Activated naive CD8-positive, alpha-beta T cell treated with anti-CD3 and anti-CD28 coated beads for 36 hours (primary cell): ENCODE results near the gene SH2D6. TPM values are rescaled to one million over a fixed set of nuclear protein-coding genes. Genes with fewer than 3 reads are reported as not detected.
A peak's percentile ranks its signal among the peaks of the same experiment; 100 is the strongest.
"Not testable (repeated sequence)": the region's sequence is repeated elsewhere in the genome, so short reads cannot be mapped to it uniquely, and the experiment has no call there.

Experiments used
- DNase-seq: peaks from one replicate; pipeline ENCODE4 v3.0.0; 2021
- H3K27ac Mint-ChIP-seq: one replicate; pipeline ENCODE4 v1.8.0; 2022; ENCODE audit warnings: mild to moderate bottlenecking, moderate library complexity, mixed read lengths
- H3K27me3 Mint-ChIP-seq: one replicate; pipeline ENCODE4 v1.8.0; 2022; ENCODE audit warnings: mild to moderate bottlenecking, mixed read lengths
- H3K36me3 Mint-ChIP-seq: one replicate; pipeline ENCODE4 v1.8.0; 2021; ENCODE audit warnings: mild to moderate bottlenecking, mixed read lengths
- H3K4me1 Mint-ChIP-seq: one replicate; pipeline ENCODE4 v1.8.0; 2021; ENCODE audit warnings: mixed read lengths
- H3K4me3 Mint-ChIP-seq: one replicate; pipeline ENCODE4 v1.8.0; 2022; ENCODE audit warnings: mild to moderate bottlenecking, moderate library complexity, mixed read lengths
- H3K9me3 Mint-ChIP-seq: one replicate; pipeline ENCODE4 v1.8.0; 2022; ENCODE audit warnings: mixed read lengths
- total RNA-seq, 2 experiments: library from RNA; stranded (reverse); gene quantifications; one replicate each; pipeline ENCODE4 v1.2.3, GENCODE V29; 2021

SH2D6 gene
- total RNA-seq, 2 experiments from 2014 or later: 0.74 to 1.2 TPM

DNA sequence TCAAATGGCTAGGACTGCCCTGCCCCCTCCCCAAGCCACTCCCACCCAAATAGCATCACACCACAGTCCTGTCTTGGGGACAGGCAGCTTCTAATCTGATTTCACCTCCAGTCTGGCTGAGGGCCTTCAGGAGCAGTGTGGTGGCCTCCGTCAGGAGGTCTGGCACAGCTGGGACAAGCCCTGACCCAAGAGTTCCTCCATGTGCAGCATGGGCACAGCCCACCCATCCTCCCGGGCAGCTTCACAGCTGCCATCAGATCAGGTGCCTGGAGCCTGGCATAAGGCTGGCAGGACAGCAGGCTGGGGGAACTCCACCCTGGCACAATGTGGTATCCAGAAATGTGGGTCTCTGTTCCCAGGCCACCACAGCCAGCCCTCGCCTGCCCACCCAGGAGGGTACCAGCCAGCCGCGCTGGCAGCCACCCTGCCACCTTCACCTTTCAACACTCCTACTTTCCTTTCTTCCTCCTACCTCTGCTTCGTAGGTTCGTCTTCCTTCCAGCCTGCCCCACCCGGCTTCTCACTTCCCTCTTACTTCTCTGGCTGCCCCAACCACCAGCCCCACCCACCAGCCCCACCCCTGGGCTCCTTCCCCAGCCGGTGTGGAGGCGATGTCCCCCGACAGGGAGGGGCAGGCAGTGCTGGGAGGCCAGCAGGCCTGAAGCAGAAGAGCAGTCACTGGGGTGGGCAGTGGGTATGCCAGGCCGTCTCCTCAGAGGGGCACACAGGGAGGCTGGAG, 8.5 kb upstream of the SH2D6 start, which contains the start of gene CAPG:
CAPG (minus strand) TSS at position 522 of the 739 bp plus-strand sequence. CDS start 8,221 bp downstream, outside the sequence.
- Mint-ChIP-seq H3K27ac (peak within 1 kb of the TSS; percentile 69), H3K4me1 (peaks cover 61% of the 10 kb centered on the region), H3K27me3 (peaks cover 3% of the 10 kb centered on the region), H3K4me3 (peak within 1 kb of the TSS; percentile 71), H3K36me3 (no peaks in the 10 kb centered on the region), H3K9me3 (peaks cover 4% of the 10 kb centered on the region)
- DNase-seq: peak; percentile 47

DNA sequence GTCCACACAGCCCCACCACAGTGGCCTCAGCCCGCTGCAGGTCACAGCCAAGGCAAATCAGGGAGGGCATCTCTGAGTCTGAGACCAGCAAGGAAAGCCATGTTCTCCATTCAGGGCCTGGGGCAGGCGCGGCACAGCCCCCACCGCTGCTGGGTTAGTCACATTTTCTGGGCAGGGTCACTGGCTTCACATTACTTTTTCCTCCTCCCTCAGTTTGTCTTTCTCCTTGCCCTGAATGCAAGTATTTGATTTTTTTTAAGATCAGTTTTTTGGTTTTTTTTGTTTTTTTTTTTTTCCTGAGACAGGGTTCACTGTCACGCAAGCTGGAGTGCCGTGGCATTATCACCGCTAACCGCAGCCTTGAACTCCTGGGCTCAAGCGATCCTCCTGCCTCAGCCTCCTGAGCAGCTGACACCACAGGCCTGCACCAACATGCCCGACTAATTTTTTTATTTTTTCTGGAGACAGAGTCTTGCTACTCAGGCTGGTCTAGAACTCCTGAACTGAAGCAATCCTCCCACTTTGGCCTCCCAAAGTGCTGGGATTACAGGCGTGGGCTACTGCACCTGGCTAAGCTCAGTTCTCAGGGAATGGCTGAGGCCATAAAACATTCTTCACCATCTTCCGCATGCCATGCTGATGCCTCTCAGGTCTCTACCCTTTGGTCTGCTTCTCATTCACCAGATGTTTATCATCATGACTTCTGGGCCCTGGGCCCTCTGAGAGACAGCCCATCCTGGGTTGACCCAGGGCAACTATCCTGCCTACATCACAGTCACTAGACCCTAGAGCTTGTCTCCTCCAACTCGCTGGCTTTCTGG, 7.7 kb upstream of the SH2D6 start:
- H3K36me3 Mint-ChIP-seq: no peaks in the 10 kb centered on the region
- DNase-seq: no peak
- no peak overlapping the region for H3K4me3 Mint-ChIP-seq
- H3K27ac Mint-ChIP-seq: no peak overlapping the region
- H3K4me1 Mint-ChIP-seq: peaks cover 57% of the 10 kb centered on the region
- no peaks in the 10 kb centered on the region for H3K9me3 Mint-ChIP-seq
- peaks cover 3% of the 10 kb centered on the region for H3K27me3 Mint-ChIP-seq

DNA sequence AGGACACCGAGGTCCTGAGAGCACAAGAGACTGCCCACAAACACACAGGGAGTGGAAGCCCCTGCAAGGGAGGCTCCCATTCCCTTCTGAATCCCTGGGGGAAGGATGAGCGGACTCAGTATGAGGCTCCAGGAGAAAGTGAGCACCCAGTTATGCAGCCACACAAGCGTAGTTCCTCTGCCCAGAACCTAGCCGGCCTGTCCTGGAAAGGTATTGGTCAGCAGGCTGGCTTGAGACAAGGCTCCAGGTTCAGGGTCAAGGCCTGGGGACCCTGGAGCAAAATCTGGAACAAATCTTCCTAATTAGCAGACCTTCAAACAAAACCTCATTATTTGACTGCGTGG, 7.1 kb upstream of the SH2D6 start:
- peaks cover 51% of the 10 kb centered on the region for H3K4me1 Mint-ChIP-seq
- DNase-seq: no peak
- no peak overlapping the region for H3K4me3 Mint-ChIP-seq
- H3K27ac Mint-ChIP-seq: no peak overlapping the region
- no peaks in the 10 kb centered on the region for H3K36me3 Mint-ChIP-seq
- H3K9me3 Mint-ChIP-seq: no peaks in the 10 kb centered on the region
- H3K27me3 Mint-ChIP-seq: peaks cover 3% of the 10 kb centered on the region

DNA sequence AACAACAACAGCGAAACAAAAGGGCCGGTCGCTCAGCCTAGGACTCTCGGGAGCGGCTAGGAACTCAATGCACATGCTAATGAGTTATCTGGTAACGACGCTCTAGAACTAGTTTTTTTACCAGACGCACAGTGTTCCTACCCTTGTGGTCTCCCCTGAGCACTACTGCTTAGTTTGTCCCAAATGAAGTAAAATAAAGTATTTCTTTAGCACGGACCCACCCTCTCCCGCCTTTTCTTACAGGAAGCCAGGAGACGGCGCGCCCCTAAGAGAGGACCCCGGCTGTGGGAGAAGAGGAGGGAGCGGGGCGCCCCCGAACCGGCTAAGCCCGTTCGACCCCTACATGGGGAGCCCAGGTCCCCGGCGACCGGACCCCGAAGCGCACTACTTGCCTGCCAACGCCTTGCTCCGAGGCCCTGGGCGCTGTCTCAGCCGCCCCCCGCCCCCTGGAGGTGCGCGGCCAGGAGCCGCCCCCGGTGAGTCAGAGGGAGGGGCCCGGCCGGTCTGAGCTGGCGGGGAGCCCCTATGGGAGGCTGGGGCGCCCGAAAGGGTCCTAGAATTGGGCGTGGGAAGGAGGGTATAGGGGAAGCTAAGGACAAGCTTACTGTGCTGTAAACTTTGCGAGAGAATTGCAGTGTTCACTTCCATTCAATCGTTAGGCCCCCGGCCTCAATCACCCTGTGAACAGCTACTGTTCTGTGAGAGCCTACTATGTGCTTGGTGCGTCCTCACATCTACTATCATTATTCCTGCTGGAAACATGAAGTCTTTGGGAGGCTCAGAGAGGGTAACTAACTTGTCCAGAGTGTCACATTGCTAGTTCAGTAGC, 4.7 kb upstream of the SH2D6 start:
- peaks cover 3% of the 10 kb centered on the region for H3K27me3 Mint-ChIP-seq
- peaks cover 41% of the 10 kb centered on the region for H3K4me1 Mint-ChIP-seq
- H3K9me3 Mint-ChIP-seq: no peaks in the 10 kb centered on the region
- peak overlapping the region; percentile 77 for H3K4me3 Mint-ChIP-seq
- DNase-seq: peak; percentile 78
- no peaks in the 10 kb centered on the region for H3K36me3 Mint-ChIP-seq
- no peak overlapping the region for H3K27ac Mint-ChIP-seq

DNA sequence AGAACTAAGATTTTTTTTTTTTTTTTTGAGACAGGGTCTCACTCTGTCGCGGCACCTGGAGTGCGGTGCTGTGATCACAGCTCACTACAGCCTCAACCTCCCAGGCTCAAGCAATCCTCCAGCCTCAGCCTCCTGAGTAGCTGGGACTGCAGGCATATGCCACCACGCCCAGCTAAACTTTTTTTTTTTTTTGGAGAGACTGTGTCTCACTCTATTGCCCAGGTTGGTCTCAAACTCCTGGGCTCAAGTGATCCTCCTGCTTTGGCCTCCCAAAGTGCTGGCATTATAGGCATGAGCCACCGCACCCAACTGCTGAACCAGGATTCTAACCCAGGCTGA, 4.1 kb upstream of the SH2D6 start:
- not testable (repeated sequence) for H3K36me3 Mint-ChIP-seq, H3K27ac Mint-ChIP-seq, H3K4me3 Mint-ChIP-seq, DNase-seq, H3K27me3 Mint-ChIP-seq, H3K9me3 Mint-ChIP-seq
- peaks cover 40% of the 10 kb centered on the region for H3K4me1 Mint-ChIP-seq

DNA sequence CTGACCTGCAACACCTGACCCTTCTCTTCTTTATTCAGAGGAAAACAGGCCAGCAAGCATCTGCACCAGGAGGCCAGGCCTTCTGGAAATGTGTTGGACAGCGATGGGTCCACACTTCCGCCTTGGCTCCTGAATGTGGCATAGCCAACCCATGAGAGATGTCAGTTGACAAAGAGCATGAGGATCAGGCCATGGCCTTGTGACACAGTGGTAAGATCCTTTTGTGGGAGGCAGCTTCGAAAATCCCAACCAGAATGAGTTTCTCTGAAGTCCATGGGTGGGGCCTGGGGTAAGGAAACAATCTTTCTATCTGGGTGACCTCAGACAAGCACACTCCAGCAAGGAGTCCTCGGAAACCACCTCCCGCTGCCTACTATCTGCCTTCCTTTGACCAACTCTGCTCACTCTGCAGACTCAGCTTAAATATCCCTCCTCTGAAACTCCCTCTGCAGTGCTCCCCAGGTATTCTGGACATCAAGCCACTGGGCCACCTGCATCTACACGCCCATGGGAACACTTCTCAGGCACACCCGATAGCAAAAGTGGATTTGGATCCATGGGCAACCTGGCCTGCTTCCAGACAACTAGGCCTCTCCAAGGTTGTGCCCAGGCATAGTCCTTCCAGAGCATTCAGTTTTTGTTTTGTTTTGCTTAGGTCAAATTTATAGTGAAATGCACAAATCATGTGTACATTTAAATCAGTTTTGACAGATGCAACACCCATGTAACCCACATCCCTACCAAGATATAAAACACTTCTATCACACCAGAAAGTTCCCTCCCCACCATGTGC, 3.6 kb upstream of the SH2D6 start:
- Mint-ChIP-seq H3K9me3 (no peaks in the 10 kb centered on the region), H3K36me3 (no peaks in the 10 kb centered on the region), H3K27ac (no peak overlapping the region), H3K4me1 (peaks cover 40% of the 10 kb centered on the region), H3K27me3 (peaks cover 3% of the 10 kb centered on the region), H3K4me3 (no peak overlapping the region)
- DNase-seq: no peak

DNA sequence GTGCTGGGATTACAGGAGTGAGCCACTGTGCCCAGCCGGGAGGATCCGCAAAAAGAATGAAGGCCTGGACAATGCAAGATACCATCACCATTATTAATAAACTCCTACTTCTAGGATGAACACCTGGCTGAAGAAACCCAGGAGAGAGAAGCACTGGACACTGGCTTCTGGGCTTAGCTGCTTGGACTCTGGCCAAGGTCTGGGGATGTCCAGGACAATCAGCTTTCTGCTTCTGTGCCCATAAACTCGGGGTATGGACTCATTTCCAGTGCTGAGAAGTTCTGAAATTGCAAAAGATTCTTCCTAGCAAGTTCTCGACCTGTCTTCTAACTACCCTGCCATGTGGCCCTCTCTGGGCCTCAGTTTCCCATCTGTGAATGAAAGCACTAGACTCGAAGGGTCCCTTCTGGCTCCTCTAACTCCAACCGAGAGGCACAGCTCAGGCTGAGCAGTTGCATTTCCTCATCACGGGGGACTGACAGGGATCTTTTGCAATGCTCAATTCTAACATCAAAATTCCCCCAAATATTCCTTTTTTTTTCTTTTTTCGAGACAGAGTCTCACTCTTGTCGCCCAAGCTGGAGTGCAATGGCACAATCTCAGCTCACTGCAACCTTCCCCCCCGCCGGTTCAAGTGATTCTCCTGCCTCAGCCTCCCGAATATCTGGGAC, 2.4 kb upstream of the SH2D6 start:
- Mint-ChIP-seq H3K9me3 (no peaks in the 10 kb centered on the region), H3K4me1 (peaks cover 42% of the 10 kb centered on the region), H3K36me3 (no peaks in the 10 kb centered on the region), H3K4me3 (no peak overlapping the region), H3K27me3 (peaks cover 3% of the 10 kb centered on the region), H3K27ac (no peak overlapping the region)
- no peak for DNase-seq

DNA sequence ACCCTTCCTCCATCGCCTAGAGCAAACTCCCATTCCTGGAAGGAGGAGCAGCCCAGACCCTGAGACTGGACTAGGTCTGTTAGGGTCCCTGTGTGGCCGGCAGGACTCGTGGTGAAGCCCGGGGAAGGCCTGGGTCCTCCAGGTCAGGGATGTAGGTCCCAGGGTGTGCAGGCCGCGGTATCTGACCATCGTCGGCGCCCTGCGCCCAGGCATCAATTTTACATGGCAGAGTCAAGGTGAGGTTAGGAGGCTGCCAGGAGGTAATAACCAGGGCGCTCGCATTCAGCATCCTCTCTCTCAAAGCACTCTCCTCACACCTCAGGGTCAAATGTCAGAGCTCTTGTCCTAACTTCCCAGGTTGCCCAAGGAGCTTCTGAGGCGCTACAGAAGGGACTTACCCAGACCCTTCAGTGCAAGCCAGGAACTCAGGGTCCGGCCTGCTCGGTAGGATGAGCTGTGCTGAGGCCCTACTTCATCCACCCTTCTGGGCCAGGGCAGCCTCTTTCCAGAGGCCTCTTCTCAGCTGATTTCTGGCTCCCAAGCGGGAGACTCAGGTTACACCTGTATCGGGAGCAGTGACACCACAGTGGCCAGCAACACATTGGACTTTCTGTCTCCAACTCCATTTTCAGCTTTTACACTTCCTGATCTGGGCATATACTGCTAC, 628 bp downstream of the SH2D6 start:
- H3K27ac Mint-ChIP-seq: peak overlapping the region; percentile 98
- no peaks in the 10 kb centered on the region for H3K36me3 Mint-ChIP-seq
- H3K4me1 Mint-ChIP-seq: peaks cover 32% of the 10 kb centered on the region
- no peak for DNase-seq
- no peaks in the 10 kb centered on the region for H3K27me3 Mint-ChIP-seq
- peak overlapping the region; percentile 92 for H3K4me3 Mint-ChIP-seq
- no peaks in the 10 kb centered on the region for H3K9me3 Mint-ChIP-seq

DNA sequence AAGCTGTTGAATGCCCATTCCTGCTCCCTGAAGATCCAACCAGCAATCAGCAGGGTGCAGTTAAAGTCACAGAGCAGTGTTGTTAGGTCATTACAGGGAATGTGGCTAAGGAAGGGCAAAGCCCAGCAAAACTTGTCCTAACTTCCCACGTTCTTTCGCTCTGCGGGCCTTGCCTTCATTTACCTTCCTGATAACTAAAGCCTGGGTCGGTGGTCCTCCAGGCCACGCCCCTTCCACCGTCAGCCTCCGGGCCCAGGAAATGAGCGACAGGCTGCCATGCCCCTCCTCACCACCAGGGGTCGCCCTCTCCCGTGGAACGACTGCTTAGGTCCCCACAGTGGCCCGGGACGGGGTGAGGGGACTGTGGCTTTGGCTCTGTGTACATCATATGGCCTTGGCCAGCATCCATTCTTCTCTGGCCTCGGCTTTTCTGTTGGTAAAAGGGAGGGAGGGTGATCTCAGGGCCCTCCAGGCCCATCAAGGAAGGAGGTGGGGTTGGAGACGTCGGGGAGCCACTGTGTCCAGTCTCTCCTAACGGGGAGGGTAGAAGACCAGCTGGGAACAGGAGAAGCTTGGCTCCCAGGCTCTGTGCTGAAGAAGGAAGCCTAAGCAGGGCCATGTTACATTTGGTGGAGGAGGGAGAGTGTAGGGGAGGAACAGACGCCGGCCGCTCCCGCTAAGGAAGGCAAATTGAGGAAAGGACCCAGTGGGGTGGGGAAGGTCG, 2.2 kb downstream of the SH2D6 start:
- Mint-ChIP-seq H3K4me3 (peak overlapping the region; percentile 49), H3K36me3 (no peaks in the 10 kb centered on the region), H3K27ac (peak overlapping the region; percentile 46), H3K4me1 (peaks cover 23% of the 10 kb centered on the region), H3K9me3 (no peaks in the 10 kb centered on the region), H3K27me3 (no peaks in the 10 kb centered on the region)
- peak; percentile 88 for DNase-seq

DNA sequence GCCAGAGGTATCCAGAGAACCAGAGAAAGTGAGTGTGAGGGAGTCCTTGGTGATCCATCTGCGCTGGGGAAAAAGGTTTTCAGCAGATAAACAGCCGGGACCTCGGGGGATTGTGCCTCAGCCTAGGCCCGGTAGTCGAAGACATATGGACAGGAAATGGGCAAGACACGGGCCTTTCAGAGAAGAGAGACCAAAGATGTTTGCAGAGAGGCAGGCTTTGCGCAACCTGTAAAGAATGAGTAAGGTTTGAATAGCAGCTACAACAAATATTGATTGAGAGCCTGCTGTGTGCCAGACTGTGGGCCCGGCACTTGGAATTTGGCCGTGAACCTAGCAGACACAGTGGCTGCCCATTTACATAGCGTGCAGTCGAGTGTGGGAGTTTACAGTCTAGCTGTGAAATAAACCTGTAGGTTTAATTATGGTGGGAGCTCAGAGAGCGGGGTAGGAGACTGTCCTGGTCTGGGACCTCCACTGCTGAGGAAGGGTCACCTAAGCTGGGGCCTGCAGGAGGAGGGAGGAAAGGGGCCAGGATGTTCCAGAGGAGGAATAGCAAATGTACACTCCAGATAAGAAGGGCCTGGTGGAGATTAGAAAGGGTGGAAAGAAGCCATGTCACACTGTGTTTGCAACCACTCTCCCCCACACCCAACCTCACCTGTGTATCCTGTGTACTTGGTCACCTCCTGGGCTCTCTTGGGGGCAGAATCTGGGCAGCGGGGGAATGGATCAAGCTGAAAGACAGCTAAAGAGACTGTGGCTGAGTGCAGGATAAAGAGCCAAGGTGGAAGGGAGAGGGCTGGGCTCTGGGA, 3.0 kb downstream of the SH2D6 start:
- Mint-ChIP-seq H3K27ac (no peak overlapping the region), H3K9me3 (no peaks in the 10 kb centered on the region), H3K4me1 (peaks cover 23% of the 10 kb centered on the region), H3K4me3 (no peak overlapping the region), H3K27me3 (no peaks in the 10 kb centered on the region), H3K36me3 (no peaks in the 10 kb centered on the region)
- no peak for DNase-seq

DNA sequence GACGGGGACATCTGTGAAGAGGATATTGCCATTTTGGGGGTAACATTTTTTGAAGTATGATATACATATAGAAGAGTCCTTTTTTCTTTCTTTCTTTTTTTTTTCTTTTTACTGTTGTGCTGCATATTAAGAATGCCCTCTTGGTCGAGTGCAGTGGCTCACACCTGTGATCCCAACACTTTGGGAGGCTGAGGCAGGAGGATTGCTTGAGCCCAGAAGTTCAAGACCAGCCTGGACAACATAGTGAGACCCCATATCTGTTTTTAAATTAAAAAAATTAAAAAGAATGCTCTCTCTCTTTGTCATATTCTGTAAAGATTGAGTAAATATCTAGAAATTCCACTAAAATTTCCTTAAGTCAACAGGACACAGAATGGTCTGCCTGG, 3.6 kb downstream of the SH2D6 start:
- Mint-ChIP-seq H3K4me3 (no peak overlapping the region), H3K27ac (no peak overlapping the region), H3K4me1 (peaks cover 23% of the 10 kb centered on the region), H3K9me3 (no peaks in the 10 kb centered on the region), H3K27me3 (no peaks in the 10 kb centered on the region), H3K36me3 (no peaks in the 10 kb centered on the region)
- DNase-seq: no peak

DNA sequence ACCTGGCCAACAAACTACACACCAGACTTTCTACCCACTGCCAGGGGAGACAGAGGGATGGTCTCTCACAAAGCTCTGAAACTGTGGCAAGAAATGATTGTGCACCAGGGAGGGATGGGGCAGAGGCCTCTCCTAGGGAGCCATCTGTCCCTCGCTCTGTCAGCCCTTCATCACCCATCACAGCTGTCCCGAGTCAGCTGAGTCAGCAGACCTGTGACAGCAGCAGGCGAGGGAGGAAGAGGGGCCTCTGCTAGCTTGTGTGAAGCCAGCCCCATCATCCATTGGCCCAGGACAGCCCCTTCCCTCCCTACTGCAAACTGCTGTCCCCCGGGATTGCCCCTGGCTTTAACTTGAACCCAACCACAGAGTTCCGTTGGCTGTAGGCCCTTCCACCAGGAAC, 5.0 kb downstream of the SH2D6 start:
- Mint-ChIP-seq H3K36me3 (no peaks in the 10 kb centered on the region), H3K4me1 (peaks cover 22% of the 10 kb centered on the region), H3K27ac (no peak overlapping the region), H3K9me3 (no peaks in the 10 kb centered on the region), H3K27me3 (no peaks in the 10 kb centered on the region), H3K4me3 (no peak overlapping the region)
- DNase-seq: no peak

DNA sequence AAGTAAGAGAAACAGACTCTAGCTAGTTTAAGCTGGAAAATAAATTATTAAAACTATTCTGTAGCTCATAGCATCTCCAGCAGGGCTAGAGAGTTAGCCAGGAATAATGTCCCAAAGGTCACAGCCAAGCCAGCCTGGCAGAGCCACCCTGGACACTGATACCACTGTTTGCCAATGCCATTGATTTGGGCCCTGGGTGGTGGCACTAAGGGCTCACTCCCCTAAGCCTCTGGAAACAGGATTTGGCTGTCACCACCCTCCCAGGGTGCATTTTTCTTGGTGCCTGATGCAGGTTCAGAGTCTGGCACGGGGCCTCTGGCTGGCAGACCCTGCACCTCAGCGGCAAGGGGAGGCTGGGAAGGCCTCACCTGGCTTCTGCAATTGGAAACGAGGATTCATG, 7.1 kb downstream of the SH2D6 start:
- Mint-ChIP-seq H3K36me3 (no peaks in the 10 kb centered on the region), H3K27me3 (no peaks in the 10 kb centered on the region), H3K27ac (no peak overlapping the region), H3K9me3 (no peaks in the 10 kb centered on the region), H3K4me3 (no peak overlapping the region), H3K4me1 (peaks cover 13% of the 10 kb centered on the region)
- DNase-seq: no peak
